ENCODE data around the gene UBE2O.

The UBE2O gene

DNA sequence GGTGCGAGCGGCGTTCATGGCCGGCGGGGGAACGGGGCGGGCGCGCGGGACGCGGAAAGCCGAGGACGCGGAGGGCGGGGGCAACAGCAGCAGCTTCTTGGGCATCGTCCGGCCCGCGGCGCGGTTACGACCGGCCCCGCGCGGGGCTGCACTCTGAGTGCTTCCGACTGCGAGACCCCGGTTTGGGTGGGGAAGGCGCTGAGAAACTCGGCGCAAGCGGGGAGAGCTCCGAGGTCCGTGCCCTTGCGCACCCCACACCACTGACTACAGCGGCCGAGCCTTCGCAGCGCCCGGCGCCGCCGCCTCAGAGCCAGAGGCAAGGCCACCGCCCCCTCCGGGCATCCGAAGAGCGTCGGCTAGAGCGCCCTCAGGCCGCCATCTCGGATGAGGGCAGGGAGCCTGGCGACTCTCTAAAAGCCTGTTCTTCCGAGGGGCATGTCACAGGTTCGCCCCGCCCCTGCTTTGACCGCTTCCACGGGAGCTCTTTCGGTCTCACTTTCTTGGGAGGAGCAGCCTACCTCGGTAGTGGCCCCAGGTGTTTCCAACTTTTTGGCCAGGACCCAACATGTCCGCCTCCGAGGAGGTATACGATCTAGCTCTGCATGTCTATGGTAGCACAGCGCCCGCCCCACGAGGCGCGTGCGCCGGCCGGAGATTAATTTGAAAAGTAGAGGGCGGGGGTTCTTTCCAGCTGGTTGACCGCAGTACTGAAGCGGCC, 99.2 kb downstream of the UBE2O start, which contains the start of gene PRPSAP1:
Gene PRPSAP1, minus strand, starts transcription at position 318 of the 718 bp plus-strand sequence. Its CDS starts 213 bp downstream, at position 105.
- H3K27ac ChIP-seq (replicated peaks): peak within 1 kb of the TSS; percentile 100
- TF ChIP-seq SPI1 (IDR thresholded peaks at IDR 0.05; ENCODE audit: borderline replicate concordance, low read depth) (no peak), POLR2AphosphoS5 (IDR thresholded peaks at IDR 0.05; ENCODE audit: low read depth) (peak; percentile 35; the same call in 1 of the 2 replicates), GABPA (IDR thresholded peaks at IDR 0.05; ENCODE audit: low read depth) (no peak)
- TF ChIP-seq, protein P1, sequence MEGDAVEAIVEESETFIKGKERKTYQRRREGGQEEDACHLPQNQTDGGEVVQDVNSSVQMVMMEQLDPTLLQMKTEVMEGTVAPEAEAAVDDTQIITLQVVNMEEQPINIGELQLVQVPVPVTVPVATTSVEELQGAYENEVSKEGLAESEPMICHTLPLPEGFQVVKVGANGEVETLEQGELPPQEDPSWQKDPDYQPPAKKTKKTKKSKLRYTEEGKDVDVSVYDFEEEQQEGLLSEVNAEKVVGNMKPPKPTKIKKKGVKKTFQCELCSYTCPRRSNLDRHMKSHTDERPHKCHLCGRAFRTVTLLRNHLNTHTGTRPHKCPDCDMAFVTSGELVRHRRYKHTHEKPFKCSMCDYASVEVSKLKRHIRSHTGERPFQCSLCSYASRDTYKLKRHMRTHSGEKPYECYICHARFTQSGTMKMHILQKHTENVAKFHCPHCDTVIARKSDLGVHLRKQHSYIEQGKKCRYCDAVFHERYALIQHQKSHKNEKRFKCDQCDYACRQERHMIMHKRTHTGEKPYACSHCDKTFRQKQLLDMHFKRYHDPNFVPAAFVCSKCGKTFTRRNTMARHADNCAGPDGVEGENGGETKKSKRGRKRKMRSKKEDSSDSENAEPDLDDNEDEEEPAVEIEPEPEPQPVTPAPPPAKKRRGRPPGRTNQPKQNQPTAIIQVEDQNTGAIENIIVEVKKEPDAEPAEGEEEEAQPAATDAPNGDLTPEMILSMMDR (IDR thresholded peaks at IDR 0.05; ENCODE audit: insufficient read depth, low read length): no peak
- TF ChIP-seq, protein P2, sequence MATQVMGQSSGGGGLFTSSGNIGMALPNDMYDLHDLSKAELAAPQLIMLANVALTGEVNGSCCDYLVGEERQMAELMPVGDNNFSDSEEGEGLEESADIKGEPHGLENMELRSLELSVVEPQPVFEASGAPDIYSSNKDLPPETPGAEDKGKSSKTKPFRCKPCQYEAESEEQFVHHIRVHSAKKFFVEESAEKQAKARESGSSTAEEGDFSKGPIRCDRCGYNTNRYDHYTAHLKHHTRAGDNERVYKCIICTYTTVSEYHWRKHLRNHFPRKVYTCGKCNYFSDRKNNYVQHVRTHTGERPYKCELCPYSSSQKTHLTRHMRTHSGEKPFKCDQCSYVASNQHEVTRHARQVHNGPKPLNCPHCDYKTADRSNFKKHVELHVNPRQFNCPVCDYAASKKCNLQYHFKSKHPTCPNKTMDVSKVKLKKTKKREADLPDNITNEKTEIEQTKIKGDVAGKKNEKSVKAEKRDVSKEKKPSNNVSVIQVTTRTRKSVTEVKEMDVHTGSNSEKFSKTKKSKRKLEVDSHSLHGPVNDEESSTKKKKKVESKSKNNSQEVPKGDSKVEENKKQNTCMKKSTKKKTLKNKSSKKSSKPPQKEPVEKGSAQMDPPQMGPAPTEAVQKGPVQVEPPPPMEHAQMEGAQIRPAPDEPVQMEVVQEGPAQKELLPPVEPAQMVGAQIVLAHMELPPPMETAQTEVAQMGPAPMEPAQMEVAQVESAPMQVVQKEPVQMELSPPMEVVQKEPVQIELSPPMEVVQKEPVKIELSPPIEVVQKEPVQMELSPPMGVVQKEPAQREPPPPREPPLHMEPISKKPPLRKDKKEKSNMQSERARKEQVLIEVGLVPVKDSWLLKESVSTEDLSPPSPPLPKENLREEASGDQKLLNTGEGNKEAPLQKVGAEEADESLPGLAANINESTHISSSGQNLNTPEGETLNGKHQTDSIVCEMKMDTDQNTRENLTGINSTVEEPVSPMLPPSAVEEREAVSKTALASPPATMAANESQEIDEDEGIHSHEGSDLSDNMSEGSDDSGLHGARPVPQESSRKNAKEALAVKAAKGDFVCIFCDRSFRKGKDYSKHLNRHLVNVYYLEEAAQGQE (IDR thresholded peaks at IDR 0.05; ENCODE audit: insufficient replicate concordance, low read depth): peak; percentile 46
- peak; percentile 73 to 90 for DNase-seq (ENCODE audit: low read depth in 1 of 2, low spot score in 1 of 2)
- H3K27me3 ChIP-seq (ENCODE audit: insufficient read depth, poor library complexity, severe bottlenecking): no peaks in the 10 kb centered on the region
- H3K4me3 ChIP-seq (replicated peaks; ENCODE audit: insufficient read depth, low read length): peak within 1 kb of the TSS; percentile 91

DNA sequence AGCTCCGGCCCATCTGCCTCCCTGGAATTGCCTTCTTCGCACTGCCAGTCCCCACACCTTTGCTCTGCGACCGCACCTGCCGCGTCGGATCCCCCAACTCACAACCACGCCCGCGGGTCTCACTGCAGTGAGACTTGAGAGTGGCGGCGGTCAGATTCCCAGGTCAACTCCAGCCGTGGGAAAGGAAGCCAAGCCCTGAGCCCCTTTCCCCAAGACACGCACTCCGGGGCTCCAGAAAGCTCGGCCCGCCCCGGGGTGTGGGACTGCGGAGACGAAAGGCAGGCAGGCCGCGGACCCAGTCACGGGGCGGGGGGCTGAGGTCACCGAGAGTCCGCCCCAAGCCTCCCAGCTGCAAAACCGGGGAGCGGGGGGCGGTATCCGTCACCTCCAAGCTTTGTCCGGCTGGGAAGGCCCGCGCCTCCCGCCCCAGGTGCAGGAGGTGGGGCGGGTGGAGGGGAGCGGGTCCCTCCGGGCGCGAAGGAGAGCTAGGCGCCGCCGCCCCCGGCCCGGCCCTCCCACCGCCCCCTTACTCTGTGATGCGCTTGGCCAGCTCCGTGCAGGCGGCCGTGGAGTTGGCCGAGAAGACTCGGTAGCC, 99.9 kb downstream of the UBE2O start:
- H3K4me3 ChIP-seq (replicated peaks; ENCODE audit: insufficient read depth, low read length): peak overlapping the region; percentile 91
- H3K27me3 ChIP-seq (ENCODE audit: insufficient read depth, poor library complexity, severe bottlenecking): no peaks in the 10 kb centered on the region
- DNase-seq (ENCODE audit: low read depth in 1 of 2, low spot score in 1 of 2): no peak
- peak overlapping the region; percentile 100 for H3K27ac ChIP-seq (replicated peaks)
- TF ChIP-seq, protein P1 (IDR thresholded peaks at IDR 0.05; ENCODE audit: insufficient read depth, low read length): no peak
- TF ChIP-seq SPI1 (IDR thresholded peaks at IDR 0.05; ENCODE audit: borderline replicate concordance, low read depth) (no peak), GABPA (IDR thresholded peaks at IDR 0.05; ENCODE audit: low read depth) (no peak), POLR2AphosphoS5 (IDR thresholded peaks at IDR 0.05; ENCODE audit: low read depth) (no peak; the same call in 1 of the 2 replicates)
- TF ChIP-seq, protein P2 (IDR thresholded peaks at IDR 0.05; ENCODE audit: insufficient replicate concordance, low read depth): no peak

DNA sequence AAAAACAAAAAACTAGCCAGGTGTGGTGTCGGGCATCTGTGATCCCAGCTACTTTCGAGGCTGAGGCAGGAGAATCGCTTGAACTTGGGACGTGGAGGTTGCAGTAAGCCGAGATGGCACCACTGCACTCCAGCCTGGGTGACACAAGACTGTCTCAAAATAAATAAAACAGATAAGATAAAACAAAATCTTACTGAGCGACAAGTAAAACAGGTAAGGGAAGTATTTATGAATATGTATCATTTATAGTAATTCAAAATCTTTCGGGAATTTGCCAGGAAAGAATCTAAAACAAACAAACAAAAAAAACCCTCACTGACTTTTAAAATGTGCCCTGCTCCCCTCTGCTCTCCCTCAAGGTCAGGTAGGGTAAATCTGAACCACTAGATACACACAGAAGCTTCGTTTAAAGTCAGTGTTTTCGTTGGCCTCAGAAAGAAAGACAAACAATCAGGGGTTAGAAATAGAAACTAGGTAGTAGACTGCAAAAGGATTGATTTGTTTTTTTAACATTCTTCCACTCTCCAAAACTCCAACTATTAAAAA, 101.4 kb downstream of the UBE2O start:
- Histone ChIP-seq H3K4me3 (replicated peaks; ENCODE audit: insufficient read depth, low read length) (no peak overlapping the region), H3K27me3 (ENCODE audit: insufficient read depth, poor library complexity, severe bottlenecking) (no peaks in the 10 kb centered on the region), H3K27ac (replicated peaks) (no peak overlapping the region)
- TF ChIP-seq, protein P2 (IDR thresholded peaks at IDR 0.05; ENCODE audit: insufficient replicate concordance, low read depth): no peak
- TF ChIP-seq, protein P1 (IDR thresholded peaks at IDR 0.05; ENCODE audit: insufficient read depth, low read length): no peak
- TF ChIP-seq GABPA (IDR thresholded peaks at IDR 0.05; ENCODE audit: low read depth) (no peak), SPI1 (IDR thresholded peaks at IDR 0.05; ENCODE audit: borderline replicate concordance, low read depth) (no peak), POLR2AphosphoS5 (IDR thresholded peaks at IDR 0.05; ENCODE audit: low read depth) (no peak)
- no peak for DNase-seq (ENCODE audit: low read depth in 1 of 2, low spot score in 1 of 2)

Data from HL-60 (cell line).